GM21360 (cell line): ENCODE results near the gene TAF4B.
"Not testable (repeated sequence)": the region's sequence is repeated elsewhere in the genome, so short reads cannot be mapped to it uniquely, and the experiment has no call there.

Experiments used
- ATAC-seq: cut with Tn5 transposase; IDR thresholded peaks from one replicate; pipeline ENCODE4 v1.9.1; 2021; ENCODE audit warnings: mild to moderate bottlenecking, moderate library complexity; ENCODE audit not compliant: unreplicated experiment

The TAF4B gene

GRCh38 chr18:26378701-26379100 lies 152.5 kb downstream of the TAF4B start:
- ATAC-seq = no peak

- not testable (repeated sequence) for ATAC-seq
Measured at GRCh38 chr18:26381555-26381954, 155.3 kb downstream of the TAF4B start.

- ATAC-seq = peak; percentile 81
Measured at GRCh38 chr18:26383454-26384270, 157.4 kb downstream of the TAF4B start.

GRCh38 chr18:26386002-26386401 lies 159.8 kb downstream of the TAF4B start:
- no peak for ATAC-seq

- no peak for ATAC-seq
Measured at GRCh38 chr18:26386441-26386840, 160.2 kb downstream of the TAF4B start.

GRCh38 chr18:26394047-26394654 lies 167.9 kb downstream of the TAF4B start:
- ATAC-seq = no peak

- peak; percentile 80 for ATAC-seq
Measured at GRCh38 chr18:26397019-26397418, 170.8 kb downstream of the TAF4B start.

- no peak for ATAC-seq
Measured at GRCh38 chr18:26403491-26403890, 177.2 kb downstream of the TAF4B start.

- ATAC-seq = peak; percentile 91
Measured at GRCh38 chr18:26405190-26405801, 179.1 kb downstream of the TAF4B start.

GRCh38 chr18:26406324-26406723 lies 180.1 kb downstream of the TAF4B start:
- ATAC-seq = no peak

- no peak for ATAC-seq
Measured at GRCh38 chr18:26406854-26407517, 180.7 kb downstream of the TAF4B start.

- no peak for ATAC-seq
Measured at GRCh38 chr18:26407736-26408601, 181.7 kb downstream of the TAF4B start.

- ATAC-seq = no peak
Measured at GRCh38 chr18:26409091-26409490, 182.8 kb downstream of the TAF4B start.

GRCh38 chr18:26414901-26415440 lies 188.7 kb downstream of the TAF4B start:
- no peak for ATAC-seq

- ATAC-seq = no peak
Measured at GRCh38 chr18:26415631-26416030, 189.4 kb downstream of the TAF4B start.

GRCh38 chr18:26416652-26417150 lies 190.5 kb downstream of the TAF4B start:
- ATAC-seq = no peak

- ATAC-seq = no peak
Measured at GRCh38 chr18:26417190-26417589, 190.9 kb downstream of the TAF4B start.

GRCh38 chr18:26418225-26418624 lies 192.0 kb downstream of the TAF4B start:
- ATAC-seq = no peak

GRCh38 chr18:26419746-26420145 lies 193.5 kb downstream of the TAF4B start:
- ATAC-seq = no peak

- no peak for ATAC-seq
Measured at GRCh38 chr18:26421503-26421902, 195.3 kb downstream of the TAF4B start.
